NT2/D1 (cell line): ENCODE measurements around the gene NPAS2.

Source experiments
- DNase-seq: peaks from one replicate; pipeline ENCODE4 v3.0.0-alpha.2; 2011; ENCODE audit warnings: low read depth, low spot score
- H3K27me3 ChIP-seq: 2 replicates; pipeline ENCODE4 v1.6.0; 2011; ENCODE audit warnings: mild to moderate bottlenecking; ENCODE audit not compliant: insufficient read length, insufficient read depth
- H3K36me3 ChIP-seq: 2 replicates; pipeline ENCODE4 v1.6.1; 2011; ENCODE audit warnings: mild to moderate bottlenecking, low read length, mixed read lengths; ENCODE audit not compliant: insufficient read depth, insufficient read length
- H3K4me1 ChIP-seq: 2 replicates; pipeline ENCODE4 v1.5.1; 2011; ENCODE audit not compliant: insufficient read depth, insufficient read length
- H3K4me3 ChIP-seq: 2 replicates; pipeline ENCODE4 v1.5.1; 2011; ENCODE audit warnings: low read depth; ENCODE audit not compliant: insufficient read length
- H3K9ac ChIP-seq: 2 replicates; pipeline ENCODE4 v1.6.0; 2011; ENCODE audit warnings: low read depth; ENCODE audit not compliant: insufficient read length
- H3K9me3 ChIP-seq: 2 replicates; pipeline ENCODE4 v1.5.1; 2011; ENCODE audit warnings: mild to moderate bottlenecking, low read length; ENCODE audit not compliant: insufficient read depth
- SUZ12 ChIP-seq: IDR thresholded peaks from 2 replicates; pipeline ENCODE4 v1.6.1; 2011; ENCODE audit not compliant: insufficient read length, insufficient read depth; ENCODE audit errors: extremely low read depth
- YY1 ChIP-seq: IDR thresholded peaks from 2 replicates; pipeline ENCODE4 v1.6.1; 2011; ENCODE audit not compliant: insufficient read length, insufficient read depth
- ZNF274 ChIP-seq: IDR thresholded peaks from 2 replicates; pipeline ENCODE4 v1.6.1; 2011; ENCODE audit warnings: mild to moderate bottlenecking, low read depth, low read length

Gene NPAS2

DNA sequence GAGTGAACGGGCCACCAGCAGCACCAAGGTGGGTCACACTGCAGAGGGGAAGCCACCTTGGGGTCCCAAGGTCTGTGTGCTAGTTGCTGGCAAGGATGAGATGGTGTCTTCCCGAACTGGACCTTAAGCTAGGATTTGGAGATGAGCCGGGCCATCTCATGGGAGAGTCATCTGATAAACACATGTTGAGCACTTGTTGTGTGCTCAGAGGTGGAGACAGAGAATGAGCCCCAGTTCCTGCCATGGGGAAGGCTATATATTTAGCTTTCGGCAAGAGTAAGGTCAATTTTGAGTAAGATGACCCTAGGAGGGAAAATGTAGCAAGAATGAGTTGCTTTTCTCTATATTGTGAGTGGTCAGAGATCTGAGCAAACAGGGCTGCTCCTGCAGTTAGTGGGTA lies 140.7 kb downstream of the NPAS2 start:
- Histone ChIP-seq H3K27me3 (no peaks in the 10 kb centered on the region), H3K4me1 (no peaks in the 10 kb centered on the region), H3K9me3 (no peaks in the 10 kb centered on the region), H3K9ac (no peak overlapping the region), H3K36me3 (no peaks in the 10 kb centered on the region), H3K4me3 (no peak overlapping the region)
- no peak for DNase-seq
- no peak for TF ChIP-seq SUZ12
- no peak for TF ChIP-seq ZNF274
- TF ChIP-seq YY1 = no peak

DNA sequence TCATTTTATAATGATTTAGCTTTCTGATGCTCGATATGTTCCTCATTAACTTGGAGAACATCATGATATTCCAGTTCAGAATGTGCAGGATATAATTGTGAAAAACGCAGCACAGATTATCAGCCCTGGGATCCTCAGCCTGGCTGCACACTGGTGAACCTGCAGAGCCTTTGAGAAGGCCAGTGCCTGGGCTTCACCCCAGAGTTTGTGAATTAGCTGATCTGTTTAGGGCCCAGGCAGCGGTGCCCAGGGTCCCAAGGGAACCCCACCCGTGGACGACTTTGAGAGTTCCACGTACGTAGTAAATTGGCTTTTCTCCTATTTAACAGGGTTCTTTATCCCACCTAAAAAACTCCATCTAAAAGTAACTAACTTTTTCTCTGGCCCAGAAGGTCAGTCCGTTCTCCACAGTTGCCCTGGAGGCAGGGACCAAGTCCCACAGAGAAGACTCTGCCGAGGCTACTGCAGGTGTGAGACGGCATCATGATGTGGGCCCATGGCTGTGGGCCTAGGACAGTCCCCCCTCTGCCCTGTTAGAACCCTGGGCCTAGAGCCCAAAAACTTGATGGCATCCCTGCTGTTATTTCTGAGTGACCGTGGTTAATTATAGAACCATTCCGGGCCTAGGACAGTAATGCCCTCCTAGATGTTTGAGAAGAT lies 142.6 kb downstream of the NPAS2 start:
- DNase-seq = no peak
- H3K4me1 ChIP-seq = no peaks in the 10 kb centered on the region
- H3K36me3 ChIP-seq = no peaks in the 10 kb centered on the region
- no peak overlapping the region for H3K9ac ChIP-seq
- H3K4me3 ChIP-seq = no peak overlapping the region
- TF ChIP-seq SUZ12 = no peak
- TF ChIP-seq YY1 = no peak
- no peak for TF ChIP-seq ZNF274
- H3K27me3 ChIP-seq = no peaks in the 10 kb centered on the region
- H3K9me3 ChIP-seq = no peaks in the 10 kb centered on the region

- Histone ChIP-seq H3K4me1 (no peaks in the 10 kb centered on the region), H3K36me3 (no peaks in the 10 kb centered on the region), H3K27me3 (no peaks in the 10 kb centered on the region), H3K9me3 (no peaks in the 10 kb centered on the region), H3K9ac (no peak overlapping the region), H3K4me3 (no peak overlapping the region)
- TF ChIP-seq SUZ12 (no peak), YY1 (no peak), ZNF274 (no peak)
- DNase-seq = no peak
Measured at GRCh38 chr2:100963026-100963375, 143.1 kb downstream of the NPAS2 start.

DNA sequence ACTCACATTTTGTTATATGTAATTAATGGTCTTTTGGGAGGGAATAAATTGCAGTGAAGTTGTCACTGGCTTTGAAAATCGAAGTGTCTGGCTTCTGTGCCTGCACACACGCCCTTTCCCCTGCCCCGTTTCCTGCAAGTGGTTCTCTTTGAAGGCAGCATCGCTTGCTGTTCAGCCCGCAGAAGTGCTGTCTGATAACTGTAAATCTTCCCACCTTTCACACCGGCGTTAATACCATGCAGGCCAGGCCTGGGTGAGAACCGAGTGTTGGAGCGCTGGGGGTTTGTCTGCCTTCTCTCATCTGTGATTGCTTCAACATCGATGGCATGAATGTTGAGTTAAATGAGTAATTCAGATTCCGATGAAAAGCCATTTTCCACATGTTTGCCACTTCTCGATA lies 144.3 kb downstream of the NPAS2 start:
- H3K9ac ChIP-seq = no peak overlapping the region
- no peak overlapping the region for H3K4me3 ChIP-seq
- H3K27me3 ChIP-seq = no peaks in the 10 kb centered on the region
- TF ChIP-seq YY1 = no peak
- no peak for TF ChIP-seq SUZ12
- TF ChIP-seq ZNF274 = no peak
- H3K36me3 ChIP-seq = no peaks in the 10 kb centered on the region
- no peak for DNase-seq
- no peaks in the 10 kb centered on the region for H3K9me3 ChIP-seq
- H3K4me1 ChIP-seq = no peaks in the 10 kb centered on the region

DNA sequence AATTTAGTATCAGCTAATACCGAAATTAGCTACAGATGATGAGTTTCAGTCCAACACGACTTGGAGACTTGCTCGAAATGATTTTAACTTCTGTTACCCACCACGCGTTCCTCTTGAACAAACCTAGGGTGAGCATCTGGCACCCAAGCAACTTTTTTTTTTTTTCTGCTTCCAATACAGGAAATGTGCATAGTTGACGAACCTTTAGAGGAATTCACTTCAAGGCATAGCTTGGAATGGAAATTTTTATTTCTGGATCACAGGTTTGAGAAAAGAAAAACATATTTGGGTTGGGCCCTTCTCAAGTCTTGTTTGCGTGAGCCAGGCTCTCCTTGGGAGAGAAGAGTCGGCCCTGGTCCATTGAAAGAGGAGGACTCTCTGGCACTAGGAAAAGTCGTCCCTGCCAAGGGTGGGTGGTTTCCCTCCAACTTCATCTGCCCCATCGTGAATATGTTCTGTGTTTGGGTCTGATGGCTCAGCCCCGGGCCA lies 144.8 kb downstream of the NPAS2 start:
- Histone ChIP-seq H3K9me3 (no peaks in the 10 kb centered on the region), H3K27me3 (no peaks in the 10 kb centered on the region), H3K9ac (no peak overlapping the region), H3K36me3 (no peaks in the 10 kb centered on the region), H3K4me1 (no peaks in the 10 kb centered on the region), H3K4me3 (no peak overlapping the region)
- no peak for DNase-seq
- no peak for TF ChIP-seq YY1
- no peak for TF ChIP-seq ZNF274
- TF ChIP-seq SUZ12 = no peak

DNA sequence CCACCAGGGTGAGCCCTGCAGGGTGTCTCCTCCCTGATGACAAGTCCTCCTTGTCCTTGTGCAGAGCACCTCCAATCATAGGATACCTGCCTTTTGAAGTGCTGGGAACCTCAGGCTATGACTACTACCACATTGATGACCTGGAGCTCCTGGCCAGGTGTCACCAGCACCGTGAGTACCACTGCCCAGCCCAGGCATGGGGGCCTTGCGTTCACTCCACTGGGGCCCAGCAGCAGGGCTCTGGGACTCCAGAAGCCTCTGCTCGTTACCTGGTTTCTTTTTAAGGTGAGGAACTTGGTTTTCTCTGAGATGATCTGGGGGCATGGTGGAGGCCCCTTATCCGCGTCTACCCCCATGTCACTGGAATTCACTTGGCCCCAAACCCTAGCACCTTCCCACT lies 145.7 kb downstream of the NPAS2 start:
- no peaks in the 10 kb centered on the region for H3K36me3 ChIP-seq
- no peaks in the 10 kb centered on the region for H3K4me1 ChIP-seq
- no peaks in the 10 kb centered on the region for H3K9me3 ChIP-seq
- no peak overlapping the region for H3K4me3 ChIP-seq
- no peak for TF ChIP-seq ZNF274
- TF ChIP-seq SUZ12 = no peak
- no peak for TF ChIP-seq YY1
- DNase-seq = no peak
- H3K9ac ChIP-seq = no peak overlapping the region
- H3K27me3 ChIP-seq = no peaks in the 10 kb centered on the region

- DNase-seq = no peak
- Histone ChIP-seq H3K9ac (no peak overlapping the region), H3K9me3 (no peaks in the 10 kb centered on the region), H3K4me3 (no peak overlapping the region), H3K36me3 (no peaks in the 10 kb centered on the region), H3K4me1 (no peaks in the 10 kb centered on the region), H3K27me3 (no peaks in the 10 kb centered on the region)
- TF ChIP-seq SUZ12 = no peak
- TF ChIP-seq ZNF274 = no peak
- TF ChIP-seq YY1 = no peak
Measured at GRCh38 chr2:100967716-100968115, 147.8 kb downstream of the NPAS2 start.
